H9 (cell line): ENCODE results near the gene TECPR2. TPM values are rescaled to one million over a fixed set of nuclear protein-coding genes. Genes with fewer than 3 reads are reported as not detected.

Experiments used
- DNase-seq: peaks from one replicate; pipeline ENCODE4 v3.0.0-alpha.2; 2017
- H2AFZ ChIP-seq: one replicate; pipeline ENCODE4 v1.6.1; 2013; ENCODE audit warnings: mild to moderate bottlenecking, low read length, control low read depth, moderate library complexity
- H2AK5ac ChIP-seq: 2 replicates; pipeline ENCODE4 v1.6.1; 2013; ENCODE audit warnings: low read length, control low read depth, mixed read lengths; ENCODE audit not compliant: insufficient read length
- H2BK120ac ChIP-seq: one replicate; pipeline ENCODE4 v1.6.1; 2013; ENCODE audit warnings: low read depth, mild to moderate bottlenecking, low read length, control low read depth, inconsistent platforms; ENCODE audit not compliant: poor library complexity, severe bottlenecking
- H2BK12ac ChIP-seq: 2 replicates; pipeline ENCODE4 v1.6.1; 2013; ENCODE audit warnings: low read length, control low read depth, mixed read lengths, low read depth; ENCODE audit not compliant: insufficient read length
- H2BK15ac ChIP-seq: 2 replicates; pipeline ENCODE4 v1.6.1; 2013; ENCODE audit warnings: low read depth, low read length, control low read depth
- H2BK20ac ChIP-seq: one replicate; pipeline ENCODE4 v1.6.1; 2013; ENCODE audit warnings: low read depth, mild to moderate bottlenecking, low read length, control low read depth, inconsistent platforms; ENCODE audit not compliant: poor library complexity, severe bottlenecking
- H2BK5ac ChIP-seq: 2 replicates; pipeline ENCODE4 v1.6.1; 2013; ENCODE audit warnings: low read length, control low read depth, mixed read lengths; ENCODE audit not compliant: insufficient read length
- H3K14ac ChIP-seq: 2 replicates; pipeline ENCODE4 v1.6.1; 2013; ENCODE audit warnings: low read length, control low read depth; ENCODE audit not compliant: insufficient read depth
- H3K18ac ChIP-seq: 2 replicates; pipeline ENCODE4 v1.6.1; 2013; ENCODE audit warnings: low read depth, mild to moderate bottlenecking, mixed read lengths, low read length, control low read depth; ENCODE audit not compliant: insufficient read length
- H3K23ac ChIP-seq: 2 replicates; pipeline ENCODE4 v1.6.1; 2013; ENCODE audit warnings: low read length, control low read depth, mixed read lengths, low read depth; ENCODE audit not compliant: insufficient read length
- H3K23me2 ChIP-seq: 2 replicates; pipeline ENCODE4 v1.6.1; 2013; ENCODE audit warnings: low read depth, mild to moderate bottlenecking, mixed read lengths, low read length, control low read depth; ENCODE audit not compliant: insufficient read length, poor library complexity, severe bottlenecking
- H3K27ac ChIP-seq: 2 replicates; pipeline ENCODE4 v1.5.1; 2013; ENCODE audit warnings: low read length, control low read depth, mixed read lengths, low read depth; ENCODE audit not compliant: insufficient read length
- H3K27me3 ChIP-seq: 2 replicates; pipeline ENCODE4 v1.6.1; 2013; ENCODE audit warnings: low read length, control low read depth, inconsistent platforms; ENCODE audit not compliant: insufficient read depth
- H3K4ac ChIP-seq: 2 replicates; pipeline ENCODE4 v1.6.1; 2013; ENCODE audit warnings: low read depth, mild to moderate bottlenecking, control low read depth, inconsistent platforms, low read length, moderate library complexity
- H3K4me1 ChIP-seq: 2 replicates; pipeline ENCODE4 v1.6.1; 2013; ENCODE audit warnings: low read length, control low read depth, inconsistent platforms; ENCODE audit not compliant: insufficient read depth
- H3K4me2 ChIP-seq: 2 replicates; pipeline ENCODE4 v1.6.1; 2013; ENCODE audit warnings: low read length, control low read depth, mixed read lengths; ENCODE audit not compliant: insufficient read length, insufficient read depth
- H3K56ac ChIP-seq: 2 replicates; pipeline ENCODE4 v1.6.1; 2013; ENCODE audit warnings: low read depth, mild to moderate bottlenecking, mixed read lengths, low read length, control low read depth; ENCODE audit not compliant: insufficient read length
- H3K79me1 ChIP-seq: 2 replicates; pipeline ENCODE4 v1.6.1; 2013; ENCODE audit warnings: low read depth, mild to moderate bottlenecking, moderate library complexity, low read length, control low read depth, inconsistent platforms; ENCODE audit not compliant: insufficient read depth, poor library complexity, severe bottlenecking
- H3K79me2 ChIP-seq: 2 replicates; pipeline ENCODE4 v1.6.1; 2013; ENCODE audit warnings: low read length, control low read depth, inconsistent platforms; ENCODE audit not compliant: insufficient read depth
- H3K9ac ChIP-seq: 2 replicates; pipeline ENCODE4 v1.6.1; 2013; ENCODE audit warnings: low read length, control low read depth, mixed read lengths; ENCODE audit not compliant: insufficient read length; ENCODE audit errors: extremely low read depth
- H3K9me3 ChIP-seq: one replicate; pipeline ENCODE4 v1.6.1; 2013; ENCODE audit warnings: low read depth, low read length, inconsistent platforms; ENCODE audit not compliant: control insufficient read depth
- H3T11ph ChIP-seq: one replicate; pipeline ENCODE4 v1.6.1; 2013; ENCODE audit warnings: mild to moderate bottlenecking, low read length, control low read depth, inconsistent platforms
- H4K20me1 ChIP-seq: one replicate; pipeline ENCODE4 v1.6.1; 2013; ENCODE audit not compliant: control insufficient read depth, insufficient read length, insufficient read depth
- H4K5ac ChIP-seq: 2 replicates; pipeline ENCODE4 v1.6.1; 2013; ENCODE audit warnings: low read depth, mild to moderate bottlenecking, mixed read lengths, low read length, control low read depth; ENCODE audit not compliant: insufficient read length
- H4K8ac ChIP-seq: replicated peaks from 2 replicates; pipeline ENCODE4 v1.6.1; 2013; ENCODE audit warnings: low read length, control low read depth, mixed read lengths, low read depth; ENCODE audit not compliant: insufficient read length
- H4K91ac ChIP-seq: 2 replicates; pipeline ENCODE4 v1.6.1; 2013; ENCODE audit warnings: low read depth, mild to moderate bottlenecking, moderate library complexity, mixed read lengths, low read length, control low read depth; ENCODE audit not compliant: insufficient read length
- H3K27ac Mint-ChIP-seq, 3 experiments: 2 replicates in 2 of 3; 3 replicates in 1 of 3; pipeline ENCODE4 v1.8.0; 2020 to 2021; ENCODE audit warnings: mixed read lengths in 3 of 3, mild to moderate bottlenecking in 1 of 3, moderate library complexity in 1 of 3
- H3K27me3 Mint-ChIP-seq: 2 replicates; pipeline ENCODE4 v1.8.0; 2021; ENCODE audit warnings: low read depth, mild to moderate bottlenecking, moderate library complexity, mixed read lengths
- H3K36me3 Mint-ChIP-seq, 3 experiments: 2 replicates in 2 of 3; 3 replicates in 1 of 3; pipeline ENCODE4 v1.8.0; 2020 to 2021; ENCODE audit warnings: low read depth in 3 of 3, mixed read lengths in 3 of 3; ENCODE audit not compliant: insufficient read depth in 1 of 3
- H3K4me1 Mint-ChIP-seq, 2 experiments: 2 replicates each; pipeline ENCODE4 v1.8.0; 2020; ENCODE audit warnings: mixed read lengths in 2 of 2
- H3K4me3 Mint-ChIP-seq, 2 experiments: 2 replicates in 1 of 2; 3 replicates in 1 of 2; pipeline ENCODE4 v1.8.0; 2020 to 2021; ENCODE audit warnings: mild to moderate bottlenecking in 2 of 2, mixed read lengths in 2 of 2, moderate library complexity in 1 of 2
- H3K9me3 Mint-ChIP-seq, 2 experiments: 2 replicates in 1 of 2; 3 replicates in 1 of 2; pipeline ENCODE4 v1.8.0; 2020; ENCODE audit warnings: mild to moderate bottlenecking in 2 of 2, mixed read lengths in 2 of 2, moderate library complexity in 1 of 2
- CTCF ChIP-seq: fragments of 200-600 bp; sonication (generic); conservative IDR thresholded peaks from 3 replicates; pipeline ENCODE4 v1.8.0; 2021; ENCODE audit warnings: antibody characterized with exemption, mild to moderate bottlenecking
- WGBS: extraction: QIAGEN DNeasy Blood & Tissue Kit; methylation state at CpG from one replicate; pipeline ENCODE4 v1.1.7; 2013; ENCODE audit warnings: missing lambda C conversion rate, low lambda C conversion rate, mixed read lengths; ENCODE audit not compliant: insufficient read length; ENCODE audit errors: extremely low coverage; 5-methylcytosine and 5-hydroxymethylcytosine counted together
- total RNA-seq: library from RNA; stranded (reverse); gene quantifications from 2 replicates; pipeline ENCODE4 v1.2.1, GENCODE V29; 2021

Gene TECPR2
- total RNA-seq, 1 experiment from 2014 or later: 15.4 TPM

GRCh38 chr14:102507081-102507856 is 144.5 kb downstream of the TECPR2 start:
- H2BK5ac ChIP-seq: no peak overlapping the region
- no peak overlapping the region for H2BK20ac ChIP-seq
- H4K5ac ChIP-seq: no peak overlapping the region
- Mint-ChIP-seq H3K36me3 (peaks cover 6 to 15% (median 10%) of the 10 kb centered on the region in 3 experiments; a peak in 5 of 7 replicates), H3K27ac (no peak overlapping the region), H3K27me3 (no peaks in the 10 kb centered on the region), H3K9me3 (no peaks in the 10 kb centered on the region), H3K4me1 (peaks cover 15 to 21% of the 10 kb centered on the region in 2 experiments), H3K4me3 (no peak overlapping the region)
- H3K23ac ChIP-seq: no peak overlapping the region
- no peak overlapping the region for H4K91ac ChIP-seq
- no peaks in the 10 kb centered on the region for H3K9me3 ChIP-seq
- no peak overlapping the region for H3K4me2 ChIP-seq
- no CpG with 5 or more reads among the region's 115 CpGs for WGBS
- no peak overlapping the region for H3T11ph ChIP-seq
- H3K56ac ChIP-seq: no peak overlapping the region
- H3K79me1 ChIP-seq: no peaks in the 10 kb centered on the region
- no peak overlapping the region for H2BK15ac ChIP-seq
- no peak overlapping the region for H3K9ac ChIP-seq
- no peak overlapping the region for H2BK12ac ChIP-seq
- H3K27ac ChIP-seq: no peak overlapping the region
- no peaks in the 10 kb centered on the region for H3K79me2 ChIP-seq
- no peak overlapping the region for H2BK120ac ChIP-seq
- H3K4me1 ChIP-seq: no peaks in the 10 kb centered on the region; the same call in 1 of the 2 replicates
- no peak for TF ChIP-seq CTCF
- no peak overlapping the region for H3K14ac ChIP-seq
- no peak overlapping the region for H3K4ac ChIP-seq
- no peaks in the 10 kb centered on the region for H3K27me3 ChIP-seq
- H3K18ac ChIP-seq: no peak overlapping the region
- H2AK5ac ChIP-seq: no peak overlapping the region
- DNase-seq: peak; percentile 54
- H4K20me1 ChIP-seq: peaks cover 2% of the 10 kb centered on the region
- peaks cover 12% of the 10 kb centered on the region for H3K23me2 ChIP-seq
- no peak overlapping the region for H2AFZ ChIP-seq
- no peak overlapping the region for H4K8ac ChIP-seq
